Stimulated activated CD4-positive, alpha-beta T cell treated with anti-CD3 and anti-CD28 coated beads, Interleukin-12 subunit alpha, Interleukin-12 subunit beta, amount 100 ng/mL, for 48 hours (primary cell): Measurements from ENCODE around the gene NYNRIN.
A peak's percentile ranks its signal among the peaks of the same experiment; 100 is the strongest.

Experiments
- DNase-seq, 3 donors: peaks; one replicate each; pipeline ENCODE4 v3.0.0-alpha.2; 2020; ENCODE audit warnings: low read depth in 2 of 3, low spot score in 1 of 3

The NYNRIN gene

DNA sequence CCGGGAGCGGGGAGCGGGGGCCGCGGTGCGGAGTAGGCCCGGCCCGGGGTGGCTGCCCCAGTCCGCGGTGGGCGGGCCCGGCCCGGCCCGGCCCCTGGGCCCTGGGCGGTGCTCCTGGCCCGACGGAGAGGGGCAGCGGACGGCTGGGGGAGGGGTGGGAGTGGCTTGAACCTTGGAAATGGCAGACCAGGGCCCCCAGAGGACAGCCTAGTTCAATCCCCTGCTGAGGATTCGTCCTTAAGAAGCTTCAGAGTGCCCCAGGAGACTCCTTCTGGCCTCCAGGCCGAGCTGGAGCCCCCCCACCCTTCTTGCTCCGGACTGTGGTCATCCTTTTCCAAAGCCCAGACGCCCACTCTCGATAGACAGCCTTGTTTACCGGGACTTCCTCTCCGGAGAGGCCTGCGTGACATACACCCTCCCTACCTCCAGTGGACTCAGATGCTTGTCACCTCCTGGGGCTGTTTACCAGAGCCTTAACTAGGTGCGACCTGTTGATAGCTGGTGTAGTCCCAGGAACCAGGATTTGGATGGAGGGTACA lies 31.4 kb downstream of the NYNRIN start:
- peak; percentile 38 to 57 (median 44) for DNase-seq

DNA sequence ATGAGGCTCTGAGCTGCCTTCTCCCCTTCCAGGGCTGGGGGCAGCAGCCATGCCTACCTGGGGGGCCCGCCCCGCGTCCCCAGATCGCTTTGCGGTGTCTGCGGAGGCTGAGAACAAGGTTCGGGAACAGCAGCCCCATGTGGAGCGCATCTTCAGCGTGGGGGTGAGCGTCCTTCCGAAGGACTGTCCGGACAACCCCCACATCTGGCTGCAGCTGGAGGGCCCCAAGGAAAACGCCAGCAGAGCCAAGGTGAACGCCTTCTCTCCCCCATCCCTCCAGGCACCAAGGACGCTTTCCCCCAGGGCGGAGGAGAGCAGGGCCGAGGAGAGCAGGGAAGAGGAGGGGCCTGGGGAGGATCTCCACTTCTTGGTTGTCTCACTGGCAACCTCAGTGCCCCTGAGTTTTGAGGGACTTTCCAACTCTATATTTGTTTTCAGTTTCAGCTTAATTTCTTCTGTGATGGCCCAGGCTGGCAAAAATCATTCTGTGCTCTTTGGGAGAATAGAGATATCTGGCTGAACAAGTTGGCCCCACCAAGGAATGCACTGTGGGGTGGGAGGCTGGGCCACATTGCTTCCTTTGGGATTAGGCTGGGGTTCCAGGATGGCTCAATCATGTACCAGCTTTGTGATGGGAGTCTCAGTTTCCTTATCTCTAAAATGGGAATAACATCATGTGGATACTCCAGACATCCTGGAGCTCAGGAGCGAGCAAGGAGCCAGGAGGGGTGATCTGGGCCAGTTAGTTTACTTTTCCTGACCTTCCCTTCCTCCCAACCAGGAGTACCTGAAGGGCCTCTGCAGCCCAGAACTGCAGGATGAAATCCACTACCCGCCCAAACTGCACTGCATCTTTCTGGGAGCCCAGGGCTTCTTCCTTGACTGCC lies 32.1 kb downstream of the NYNRIN start:
- peak in 2 of 3 donors; percentile 65 to 68 for DNase-seq

DNA sequence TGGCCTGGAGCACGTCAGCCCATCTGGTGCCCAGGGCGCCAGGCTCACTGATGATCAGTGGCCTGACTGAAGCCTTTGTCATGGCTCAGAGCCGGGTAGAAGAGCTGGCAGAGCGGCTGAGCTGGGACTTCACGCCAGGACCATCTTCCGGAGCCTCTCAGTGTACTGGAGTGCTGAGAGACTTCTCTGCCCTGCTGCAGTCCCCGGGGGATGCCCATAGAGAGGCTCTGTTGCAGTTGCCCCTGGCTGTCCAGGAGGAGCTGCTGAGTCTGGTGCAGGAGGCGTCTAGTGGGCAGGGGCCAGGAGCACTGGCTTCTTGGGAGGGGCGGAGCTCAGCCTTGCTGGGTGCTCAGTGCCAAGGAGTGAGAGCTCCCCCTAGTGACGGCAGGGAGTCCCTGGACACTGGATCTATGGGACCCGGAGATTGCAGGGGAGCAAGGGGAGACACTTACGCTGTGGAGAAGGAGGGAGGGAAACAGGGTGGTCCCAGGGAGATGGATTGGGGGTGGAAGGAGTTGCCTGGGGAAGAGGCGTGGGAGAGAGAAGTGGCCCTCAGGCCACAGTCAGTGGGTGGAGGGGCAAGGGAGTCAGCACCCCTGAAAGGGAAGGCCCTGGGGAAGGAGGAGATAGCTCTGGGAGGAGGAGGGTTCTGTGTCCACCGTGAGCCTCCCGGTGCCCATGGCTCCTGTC lies 32.9 kb downstream of the NYNRIN start:
- DNase-seq: peak; percentile 83 to 93 (median 92)

DNA sequence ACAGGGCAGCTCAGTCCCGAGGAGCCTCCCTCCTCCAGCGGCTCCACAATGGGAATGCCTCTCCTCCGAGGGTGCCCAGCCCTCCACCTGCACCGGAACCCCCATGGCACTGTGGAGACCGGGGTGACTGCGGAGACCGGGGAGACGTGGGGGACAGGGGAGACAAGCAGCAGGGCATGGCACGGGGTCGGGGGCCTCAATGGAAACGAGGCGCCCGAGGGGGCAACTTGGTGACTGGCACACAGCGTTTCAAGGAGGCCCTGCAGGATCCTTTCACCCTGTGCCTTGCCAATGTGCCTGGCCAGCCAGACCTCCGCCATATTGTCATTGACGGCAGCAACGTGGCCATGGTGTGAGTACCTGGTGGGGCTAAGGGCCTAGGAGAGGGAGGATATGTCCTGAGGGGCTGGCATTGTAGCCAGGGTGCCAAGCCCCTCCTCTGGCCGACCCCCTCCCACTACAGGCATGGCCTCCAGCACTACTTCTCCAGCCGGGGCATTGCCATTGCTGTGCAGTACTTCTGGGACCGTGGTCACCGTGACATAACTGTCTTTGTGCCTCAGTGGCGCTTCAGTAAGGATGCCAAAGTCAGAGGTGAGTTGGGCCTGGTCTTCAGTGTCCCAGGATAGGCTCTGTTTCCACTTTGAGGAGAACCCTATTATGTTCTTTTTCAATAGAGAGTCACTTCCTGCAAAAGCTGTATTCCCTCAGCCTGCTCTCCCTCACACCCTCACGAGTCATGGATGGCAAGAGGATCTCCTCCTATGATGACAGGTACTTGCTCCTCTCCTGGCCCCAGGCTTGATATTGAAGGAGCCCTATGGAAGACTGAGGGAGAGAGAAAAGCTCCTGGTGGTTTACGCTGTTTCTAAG lies 33.7 kb downstream of the NYNRIN start:
- no peak for DNase-seq

DNA sequence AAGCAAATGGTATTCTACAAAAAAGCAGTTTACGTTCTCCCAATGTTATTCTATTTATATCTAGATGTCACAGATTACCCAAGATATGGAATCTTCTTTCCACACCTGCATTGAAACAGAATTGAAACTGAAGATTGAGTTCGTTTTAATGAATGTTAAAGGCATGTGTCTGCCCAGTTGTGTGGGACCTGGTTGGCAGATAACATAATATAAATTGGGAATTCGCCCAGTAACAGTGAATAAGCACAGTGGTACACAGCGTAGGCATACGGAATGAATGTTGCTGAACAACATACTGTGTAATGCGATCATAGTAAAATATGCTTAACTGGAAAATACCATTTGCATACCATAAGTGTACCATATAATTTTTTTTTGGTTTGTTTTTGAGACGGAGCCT lies 35.2 kb downstream of the NYNRIN start:
- no peak for DNase-seq

DNA sequence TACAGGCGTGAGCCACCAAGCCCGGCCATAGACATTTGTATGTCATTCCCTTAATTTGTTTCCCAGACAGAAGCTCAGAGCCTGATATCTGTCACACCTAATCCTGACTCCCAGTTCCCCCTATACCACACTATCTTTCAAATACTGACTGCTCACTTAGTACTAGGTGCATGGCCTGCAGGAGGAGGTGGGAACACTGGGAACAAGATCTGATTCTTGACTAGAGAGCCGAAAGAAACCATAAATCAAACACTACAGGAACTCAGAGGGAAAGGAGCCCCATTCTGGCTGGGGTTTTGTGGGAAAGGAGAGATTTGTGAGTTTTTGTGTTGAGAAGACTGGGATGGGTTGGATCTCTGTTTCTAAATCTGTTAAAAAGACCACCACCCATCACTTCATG lies 35.9 kb downstream of the NYNRIN start:
- DNase-seq: no peak

DNA sequence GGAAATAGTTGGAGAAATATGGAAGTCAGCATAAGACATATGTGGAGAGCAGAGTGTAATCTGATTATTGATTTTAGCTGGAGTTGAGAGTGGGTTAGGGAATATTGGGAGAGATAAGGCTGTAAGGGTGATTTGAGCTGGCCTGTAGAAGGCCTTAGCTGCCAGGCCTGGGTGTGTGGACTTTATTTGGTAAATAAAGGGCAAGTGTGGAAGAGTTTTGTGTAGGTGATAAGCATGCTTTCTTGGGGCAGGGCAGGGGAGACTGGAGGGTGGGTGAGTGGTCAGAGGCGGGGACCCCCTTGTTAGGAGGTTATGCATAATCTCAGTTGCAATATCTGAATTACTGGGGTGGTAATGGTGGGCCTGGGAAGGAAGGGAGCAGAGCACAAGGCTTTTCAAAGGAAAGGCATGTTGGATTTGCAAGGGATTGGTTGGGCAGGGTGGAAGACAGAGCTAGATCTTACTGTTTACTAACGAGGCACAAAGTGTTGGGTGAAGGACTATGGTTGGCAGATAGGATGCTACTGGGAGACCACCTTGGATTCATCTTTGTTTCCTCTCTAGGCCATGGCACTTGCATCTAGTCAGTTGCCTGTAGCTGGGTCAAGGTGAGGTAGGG lies 36.5 kb downstream of the NYNRIN start:
- DNase-seq: no peak

DNA sequence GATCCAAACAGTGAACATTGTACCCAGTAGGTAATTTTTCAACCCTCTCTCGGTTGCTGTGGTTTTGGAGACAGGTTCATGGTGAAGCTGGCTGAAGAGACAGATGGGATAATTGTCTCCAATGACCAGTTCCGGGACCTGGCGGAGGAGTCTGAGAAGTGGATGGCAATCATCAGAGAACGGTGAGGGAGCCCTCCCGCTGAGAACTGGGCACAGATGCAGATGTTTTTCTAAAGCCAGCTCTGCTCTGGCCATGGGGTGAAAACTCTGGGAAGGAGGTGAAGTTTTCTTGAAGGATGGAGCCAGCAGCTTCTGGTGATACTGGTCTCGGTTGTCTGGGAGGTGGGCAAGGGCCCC lies 37.2 kb downstream of the NYNRIN start:
- no peak for DNase-seq

DNA sequence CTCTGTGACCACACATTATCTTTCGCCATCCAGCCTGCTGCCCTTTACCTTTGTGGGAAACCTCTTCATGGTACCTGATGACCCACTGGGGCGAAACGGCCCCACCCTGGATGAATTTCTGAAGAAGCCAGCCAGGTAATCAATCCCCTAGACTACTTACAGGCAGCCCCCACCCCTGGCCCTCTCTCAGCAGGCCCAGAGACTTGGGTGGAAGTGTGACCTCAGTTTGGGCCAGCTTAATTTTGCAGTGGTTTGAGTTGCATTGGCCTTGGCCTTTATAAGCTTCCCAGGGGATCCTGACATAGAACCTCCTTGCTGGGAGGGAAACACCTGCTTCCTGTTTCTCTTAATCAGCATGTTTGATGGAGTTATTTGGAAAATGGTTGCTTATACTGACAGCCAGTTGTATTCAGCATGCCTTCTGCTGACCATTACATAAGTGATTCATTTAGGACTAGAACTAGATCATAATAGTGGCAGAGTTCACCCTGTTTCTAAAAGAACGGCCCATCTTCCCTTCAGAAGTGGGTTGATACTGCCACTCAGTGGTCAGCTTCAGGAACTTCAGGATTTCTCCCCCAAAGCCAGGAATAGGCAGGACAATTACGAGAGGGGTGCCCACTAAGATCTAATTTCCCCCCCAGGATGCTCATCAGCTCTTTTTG lies 37.7 kb downstream of the NYNRIN start:
- DNase-seq: peak in 1 of 3 donors; percentile 46

DNA sequence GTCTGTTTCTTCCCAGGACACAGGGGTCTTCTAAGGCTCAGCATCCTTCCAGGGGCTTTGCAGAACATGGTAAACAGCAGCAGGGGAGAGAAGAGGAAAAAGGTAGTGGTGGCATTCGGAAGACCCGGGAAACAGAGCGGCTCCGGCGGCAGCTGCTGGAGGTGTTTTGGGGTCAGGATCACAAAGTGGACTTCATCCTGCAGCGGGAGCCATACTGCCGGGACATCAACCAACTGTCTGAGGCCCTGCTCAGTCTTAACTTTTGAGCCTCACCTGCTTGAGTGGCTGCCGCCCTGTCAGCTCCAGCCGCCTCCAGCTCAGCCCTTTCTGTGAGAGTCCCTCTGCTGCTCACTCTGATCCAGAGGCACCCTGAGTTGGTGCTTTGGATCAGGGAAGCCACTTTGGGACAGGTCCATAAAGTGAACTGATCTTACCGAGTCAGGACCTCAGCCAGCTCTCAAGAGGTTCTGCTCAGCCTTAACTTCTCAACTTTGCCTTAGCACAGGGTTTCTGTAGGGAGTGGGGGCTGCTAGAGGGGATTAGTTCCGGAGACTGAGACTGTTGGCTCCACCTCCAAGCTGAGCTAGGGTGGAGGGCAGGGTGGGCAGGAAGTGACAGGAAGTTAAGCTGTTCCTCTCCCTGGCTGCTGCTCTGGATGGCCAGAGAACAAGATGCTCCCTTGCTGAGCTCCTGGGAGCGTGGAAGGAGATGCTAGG lies 38.4 kb downstream of the NYNRIN start:
- DNase-seq: no peak

DNA sequence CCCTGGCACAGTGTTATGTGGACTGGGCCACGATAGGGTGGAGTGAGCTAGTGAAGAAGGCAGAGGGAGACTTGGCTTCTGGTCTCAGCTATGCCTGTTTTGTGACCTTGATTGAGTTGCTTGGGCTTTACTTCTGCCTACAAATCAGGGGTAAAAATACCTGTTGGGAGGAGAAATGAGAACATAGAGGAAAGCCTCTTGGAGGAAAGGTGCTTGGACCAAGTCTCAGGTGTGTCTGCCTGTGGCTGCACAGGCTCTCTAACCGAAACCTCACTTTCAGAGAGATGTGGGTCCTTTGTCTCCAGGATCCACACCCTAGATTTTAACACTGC lies 38.9 kb downstream of the NYNRIN start:
- no peak for DNase-seq

DNA sequence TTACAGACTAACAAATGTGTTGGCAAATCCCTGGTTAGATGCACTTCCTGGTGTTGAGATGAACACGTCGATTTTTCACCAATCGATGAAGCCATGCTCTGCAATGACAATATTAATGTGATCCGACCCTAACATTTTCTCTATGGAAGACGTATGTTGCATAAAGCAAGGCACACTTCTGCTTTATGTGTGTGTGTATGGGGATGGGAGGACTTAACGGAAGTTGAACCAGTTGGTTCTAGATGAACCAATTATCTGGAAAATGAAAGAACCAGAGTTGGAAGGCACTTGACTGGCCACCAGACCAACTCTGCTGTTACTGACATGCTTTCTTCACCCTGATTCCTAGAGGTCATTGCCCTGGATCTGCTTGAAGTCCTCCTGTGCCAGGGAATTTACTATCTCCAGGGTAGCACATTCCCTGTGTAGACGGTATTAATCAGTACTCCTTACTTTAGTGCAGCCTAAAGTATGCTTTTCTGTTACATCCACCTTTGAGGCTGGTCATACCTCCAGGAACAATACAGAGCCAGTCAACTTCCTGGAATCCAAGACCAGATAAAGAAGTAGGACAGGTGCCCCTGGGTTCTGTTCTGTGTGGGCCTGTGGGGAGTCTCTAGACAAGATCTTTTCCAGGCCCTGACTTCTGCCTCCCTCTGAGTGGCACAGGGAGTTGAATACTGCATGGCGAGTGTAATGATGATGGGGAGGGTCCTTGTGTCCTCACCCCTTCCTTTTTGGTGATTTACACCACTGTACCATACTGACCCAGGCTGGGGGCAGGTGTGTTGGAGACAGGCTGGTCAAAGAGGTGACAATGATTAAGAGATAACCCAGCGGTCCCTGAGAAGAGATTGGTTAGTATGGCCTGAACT lies 39.7 kb downstream of the NYNRIN start:
- DNase-seq: no peak

DNA sequence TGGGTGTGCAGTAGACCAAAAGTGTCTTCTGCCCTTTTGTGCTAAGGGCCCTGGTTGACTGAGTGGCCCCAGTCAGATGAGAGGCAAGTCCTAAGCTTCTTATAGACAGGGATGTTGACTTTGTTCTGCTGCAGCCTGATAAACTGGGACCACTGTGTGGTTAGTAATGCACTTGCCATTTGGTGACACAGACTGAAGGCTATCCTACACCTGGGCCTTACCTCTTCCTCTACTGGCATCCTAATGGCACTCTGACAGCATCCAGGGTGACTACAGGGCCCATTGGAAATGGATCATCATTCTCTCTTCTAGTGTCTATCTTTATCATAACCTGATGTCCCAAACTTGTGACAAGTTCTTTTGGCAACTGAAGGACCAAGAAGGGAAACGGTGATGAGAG lies 40.5 kb downstream of the NYNRIN start:
- DNase-seq: no peak

DNA sequence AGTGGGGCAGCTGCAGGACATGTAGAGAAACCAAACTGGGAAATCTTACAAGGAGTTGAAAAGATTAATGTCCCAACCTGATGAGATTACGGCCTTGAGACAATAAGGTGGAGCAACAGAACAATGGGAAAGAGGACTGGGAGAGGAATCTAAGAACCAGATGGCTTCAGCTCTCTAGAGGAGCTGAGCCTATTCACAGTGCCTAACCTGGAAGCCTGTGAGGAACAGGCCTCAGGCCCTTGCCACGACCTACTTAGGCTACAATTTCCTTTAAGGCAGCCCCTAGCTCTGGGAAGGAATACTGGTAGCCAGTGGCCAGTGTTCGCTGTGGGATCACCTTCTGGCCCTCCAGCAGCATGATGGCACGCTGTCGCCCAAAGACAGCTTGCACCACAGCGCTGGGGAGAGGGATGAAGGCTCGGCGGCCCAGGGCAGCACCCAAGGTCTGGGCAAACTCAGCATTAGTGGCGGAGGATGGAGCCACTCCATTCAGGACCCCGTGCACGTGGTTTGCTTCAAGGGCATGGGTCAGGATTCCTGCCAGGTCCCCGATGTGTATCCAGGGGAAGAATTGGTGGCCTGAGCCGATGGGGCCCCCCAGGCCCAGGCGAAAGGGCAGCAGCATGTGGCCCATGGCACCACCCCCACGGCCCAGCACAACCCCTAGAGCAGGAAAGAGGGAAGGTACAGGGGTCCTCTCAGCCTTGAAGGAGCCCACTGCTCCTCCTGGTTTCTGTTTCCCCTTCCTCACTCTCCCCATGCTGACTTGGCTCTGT lies 41.2 kb downstream of the NYNRIN start:
- no peak for DNase-seq

DNA sequence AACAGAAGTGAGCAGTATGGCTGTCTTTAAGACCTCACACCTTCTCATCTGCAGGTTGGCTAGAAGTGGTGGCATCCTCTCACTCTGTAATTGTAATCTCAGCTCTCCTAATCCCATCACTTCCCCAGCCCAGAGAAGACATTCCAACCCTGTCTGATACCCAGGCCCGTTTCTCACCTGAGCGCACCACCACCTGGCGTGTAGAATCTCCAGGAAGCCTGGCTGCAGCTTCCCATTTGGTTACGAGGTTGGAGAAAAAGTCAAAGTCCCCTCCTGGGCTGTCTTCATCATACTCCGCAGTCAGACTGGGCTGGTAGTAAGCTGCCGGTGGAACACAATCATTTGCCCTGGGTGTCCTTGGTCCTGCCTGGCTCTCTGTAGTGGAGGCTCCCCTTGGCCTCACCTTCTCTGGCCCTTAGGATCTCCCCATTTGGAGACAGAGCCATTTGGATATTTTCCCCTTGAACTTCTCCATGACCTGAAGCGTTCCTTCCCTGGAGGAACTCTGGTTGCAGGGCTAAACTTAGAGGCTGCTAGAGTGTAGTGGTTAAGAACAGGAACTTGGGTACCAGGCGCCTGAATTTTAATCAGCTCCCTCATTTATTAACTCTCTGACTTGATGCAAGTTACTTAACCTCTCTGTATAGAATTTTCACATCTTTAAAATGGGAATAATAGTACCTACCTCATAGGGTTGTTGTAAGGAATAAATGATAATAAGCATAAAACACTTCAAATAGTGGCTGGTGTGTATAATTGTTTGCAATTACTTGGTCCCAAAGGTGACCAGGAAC lies 42.0 kb downstream of the NYNRIN start:
- DNase-seq: no peak

DNA sequence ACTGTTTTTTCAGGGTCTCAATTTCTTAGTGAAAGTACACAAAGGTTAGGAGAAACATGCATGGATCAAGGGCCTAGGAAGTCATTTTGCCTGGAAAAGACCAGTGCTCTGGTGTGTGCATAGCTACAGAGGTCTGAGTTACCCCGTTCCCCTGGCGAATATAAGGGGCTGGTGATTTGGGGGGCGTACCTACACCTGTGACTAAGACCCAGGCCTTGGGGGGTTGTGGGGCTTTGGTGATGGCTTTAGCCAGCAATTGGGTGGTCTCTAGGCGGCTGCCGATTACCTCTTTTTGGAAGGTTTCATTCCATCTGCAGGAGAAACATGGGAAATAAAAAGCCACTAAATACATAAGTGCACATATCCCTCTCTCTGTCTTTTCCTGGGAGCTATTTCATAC lies 42.7 kb downstream of the NYNRIN start:
- no peak for DNase-seq

DNA sequence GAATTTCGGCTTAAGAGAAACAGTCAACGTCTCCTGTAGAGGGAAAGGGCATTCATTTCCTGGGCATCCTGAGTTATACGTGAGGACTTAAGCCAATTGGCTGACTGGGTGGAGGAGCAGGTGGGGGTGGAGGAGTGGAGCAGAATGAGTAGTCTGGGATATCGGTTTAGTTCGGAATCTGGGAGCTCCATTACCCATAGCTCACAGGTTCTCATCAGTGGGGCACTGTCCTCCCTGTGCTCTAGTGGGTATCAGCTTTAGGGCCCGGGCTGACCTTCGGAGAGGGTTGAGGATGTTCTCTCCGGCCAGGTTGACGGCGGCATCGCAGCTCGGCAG lies 43.1 kb downstream of the NYNRIN start:
- DNase-seq: no peak
